PC-3 (cell line): ENCODE results near the gene RAB3IP. TPM values are rescaled to one million over a fixed set of nuclear protein-coding genes. Genes with fewer than 3 reads are reported as not detected.

ENCODE experiments used
- ATAC-seq: fragments of 200-7000 bp; cut with Tn5 transposase; 2 replicates; pipeline ENCODE4 v1.9.1; 2020; ENCODE audit warnings: mild to moderate bottlenecking, moderate library complexity
- BruUV-seq: library from RNA; stranded (reverse); fragments of 400-500 nt; replicated peaks from 2 replicates; lab custom pipeline; 2021; lab: Mats Ljungman, UMichigan
- CTCF ChIA-PET: fragments of 300-600 bp; sonication (Branson Sonifier 250); formaldehyde crosslinking; loops from one replicate; lab custom pipeline; 2022; ENCODE audit warnings: antibody characterized with exemption; lab: Charles Lee
- POLR2A ChIA-PET: fragments of 300-600 bp; sonication (Branson Sonifier 250); formaldehyde crosslinking; loops from one replicate; lab custom pipeline; 2022; ENCODE audit warnings: antibody characterized with exemption; ENCODE audit not compliant: unreplicated experiment; lab: Charles Lee
- DNase-seq: peaks from one replicate; pipeline ENCODE4 v3.0.0-alpha.2; 2015
- H2AFZ ChIP-seq: fragments of 300-600 bp; sonication (generic); 2 replicates; pipeline ENCODE4 v1.6.0; 2016; ENCODE audit warnings: antibody characterized with exemption, low read length
- H3F3A ChIP-seq: fragments of 300-600 bp; sonication (generic); one replicate; pipeline ENCODE4 v1.6.0; 2017; ENCODE audit warnings: antibody characterized with exemption, low read length, control low read depth, mild to moderate bottlenecking; ENCODE audit not compliant: unreplicated experiment
- H3K27ac ChIP-seq: fragments of 300-600 bp; sonication (generic); 2 replicates; pipeline ENCODE4 v1.5.1; 2016; ENCODE audit warnings: mild to moderate bottlenecking, low read length
- H3K27me3 ChIP-seq: fragments of 300-600 bp; sonication (generic); 2 replicates; pipeline ENCODE4 v1.6.1; 2016; ENCODE audit warnings: low read length, mixed read lengths
- H3K36me3 ChIP-seq: fragments of 300-600 bp; sonication (generic); 2 replicates; pipeline ENCODE4 v1.6.1; 2016; ENCODE audit warnings: low read depth, mixed run types, low read length, mixed read lengths
- H3K4me1 ChIP-seq: fragments of 300-600 bp; sonication (generic); 2 replicates; pipeline ENCODE4 v1.5.1; 2016; ENCODE audit warnings: low read length; ENCODE audit not compliant: insufficient read depth
- H3K4me2 ChIP-seq: fragments of 300-600 bp; sonication (generic); 2 replicates; pipeline ENCODE4 v1.6.0; 2016; ENCODE audit warnings: low read length
- H3K4me3 ChIP-seq: fragments of 300-600 bp; sonication (generic); 2 replicates; pipeline ENCODE4 v1.5.1; 2016; ENCODE audit warnings: mild to moderate bottlenecking, low read length, mixed read lengths
- H3K79me2 ChIP-seq: fragments of 300-600 bp; sonication (generic); 2 replicates; pipeline ENCODE4 v1.6.1; 2017; ENCODE audit warnings: low read length, mixed read lengths
- H3K9ac ChIP-seq: fragments of 300-600 bp; sonication (generic); 2 replicates; pipeline ENCODE4 v1.6.0; 2016; ENCODE audit warnings: mild to moderate bottlenecking, low read length
- H3K9me2 ChIP-seq: fragments of 300-600 bp; sonication (generic); replicated peaks from 2 replicates; pipeline ENCODE4 v1.6.1; 2016; ENCODE audit warnings: mixed run types, low read length, mixed read lengths
- H3K9me3 ChIP-seq: fragments of 300-600 bp; sonication (generic); 2 replicates; pipeline ENCODE4 v1.6.1; 2016; ENCODE audit warnings: low read length, mixed read lengths
- H4K20me1 ChIP-seq: fragments of 300-600 bp; sonication (generic); 2 replicates; pipeline ENCODE4 v1.6.1; 2016; ENCODE audit warnings: low read length, mixed read lengths
- EZH2 ChIP-seq: fragments of 300-600 bp; sonication (generic); IDR thresholded peaks from one replicate; pipeline ENCODE4 v1.6.1; 2017; ENCODE audit warnings: antibody characterized with exemption, mild to moderate bottlenecking, low read length; ENCODE audit not compliant: unreplicated experiment
- EZH2phosphoT487 ChIP-seq: fragments of 300-600 bp; sonication (generic); IDR thresholded peaks from 2 replicates; pipeline ENCODE4 v1.6.1; 2018; ENCODE audit warnings: mild to moderate bottlenecking, antibody characterized with exemption, low read length, borderline replicate concordance
- intact Hi-C: fragments of 100-400 bp; cut with micrococcal nuclease; formaldehyde crosslinking; loops from 2 replicates; pipeline ENCODE4 v1.9.0; 2023
- total RNA-seq: library from RNA; depleted of rRNA; stranded (reverse); fragments of >200 nt; gene quantifications from 2 replicates; pipeline ENCODE4 v1.2.3, GENCODE V29; 2014
- TF ChIP-seq, protein P1 (sequence below): fragments of 300-600 bp; sonication (generic); conservative IDR thresholded peaks from 2 replicates; pipeline ENCODE4 v1.5.1; 2017; ENCODE audit warnings: antibody characterized with exemption, low read depth, mild to moderate bottlenecking, low read length

The RAB3IP gene
- total RNA-seq, 1 experiment from 2014 or later, result 28.6 TPM

DNA sequence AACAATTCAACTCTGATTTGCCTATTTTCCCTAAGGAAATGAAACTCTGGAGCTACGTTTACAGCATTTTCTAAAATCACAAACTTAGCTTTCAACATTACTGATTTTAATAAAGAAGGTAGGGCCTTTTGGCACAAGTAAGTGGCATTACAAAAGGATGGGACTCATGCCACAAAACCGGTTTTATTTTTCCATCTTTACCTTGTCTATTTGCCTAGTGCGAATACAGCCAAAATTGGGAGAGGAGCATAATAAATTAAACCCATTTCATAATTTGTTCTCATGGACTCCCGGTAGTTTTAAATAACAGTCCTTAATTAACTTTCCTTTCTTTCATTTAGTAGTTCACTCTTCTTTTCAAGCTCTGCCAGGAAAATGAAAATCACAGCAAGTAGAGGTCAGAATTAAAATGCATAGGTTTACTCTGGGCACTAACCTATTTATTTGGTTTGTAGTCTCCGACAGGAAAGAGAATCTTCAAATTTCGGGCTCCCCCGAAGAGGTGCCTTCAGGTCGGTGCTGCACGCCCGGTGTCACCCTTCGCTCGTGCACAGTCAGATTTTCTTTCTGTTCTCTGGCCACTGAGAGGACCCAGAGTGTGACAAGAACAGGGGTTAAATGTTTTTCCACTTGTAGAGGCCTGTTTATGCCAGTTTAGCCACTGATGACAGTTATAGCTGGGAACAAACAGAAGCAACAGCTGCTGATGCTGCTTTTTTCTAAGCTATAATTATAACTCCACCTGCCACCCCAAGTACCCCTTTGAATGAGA lies 39.7 kb upstream of the RAB3IP start, which contains the start of gene BEST3:
Gene BEST3, minus strand, starts transcription at position 535 of the 772 bp plus-strand sequence. CDS start 1,505 bp downstream, outside the sequence.
- intact Hi-C loops, result no loop called here
- POLR2A ChIA-PET, result no interaction called here
- ATAC-seq (no peak), DNase-seq (peak; percentile 56)
- no peaks in the 10 kb centered on the region for H3F3A ChIP-seq
- H3K36me3 ChIP-seq, result no peaks in the 10 kb centered on the region
- H3K27me3 ChIP-seq, result no peaks in the 10 kb centered on the region
- no peak within 1 kb of the TSS for H3K27ac ChIP-seq
- H3K79me2 ChIP-seq, result no peaks in the 10 kb centered on the region
- H3K9ac ChIP-seq, result no peak within 1 kb of the TSS
- no peaks in the 10 kb centered on the region for H4K20me1 ChIP-seq
- H3K4me3 ChIP-seq, result peak within 1 kb of the TSS; percentile 23; the same call in 1 of the 2 replicates
- H3K4me1 ChIP-seq, result peaks cover 9% of the 10 kb centered on the region
- H2AFZ ChIP-seq, result peak within 1 kb of the TSS; percentile 66
- BruUV-seq, result no TSS peak
- TF ChIP-seq EZH2 (no peak), EZH2phosphoT487 (no peak)
- TF ChIP-seq, protein P1, sequence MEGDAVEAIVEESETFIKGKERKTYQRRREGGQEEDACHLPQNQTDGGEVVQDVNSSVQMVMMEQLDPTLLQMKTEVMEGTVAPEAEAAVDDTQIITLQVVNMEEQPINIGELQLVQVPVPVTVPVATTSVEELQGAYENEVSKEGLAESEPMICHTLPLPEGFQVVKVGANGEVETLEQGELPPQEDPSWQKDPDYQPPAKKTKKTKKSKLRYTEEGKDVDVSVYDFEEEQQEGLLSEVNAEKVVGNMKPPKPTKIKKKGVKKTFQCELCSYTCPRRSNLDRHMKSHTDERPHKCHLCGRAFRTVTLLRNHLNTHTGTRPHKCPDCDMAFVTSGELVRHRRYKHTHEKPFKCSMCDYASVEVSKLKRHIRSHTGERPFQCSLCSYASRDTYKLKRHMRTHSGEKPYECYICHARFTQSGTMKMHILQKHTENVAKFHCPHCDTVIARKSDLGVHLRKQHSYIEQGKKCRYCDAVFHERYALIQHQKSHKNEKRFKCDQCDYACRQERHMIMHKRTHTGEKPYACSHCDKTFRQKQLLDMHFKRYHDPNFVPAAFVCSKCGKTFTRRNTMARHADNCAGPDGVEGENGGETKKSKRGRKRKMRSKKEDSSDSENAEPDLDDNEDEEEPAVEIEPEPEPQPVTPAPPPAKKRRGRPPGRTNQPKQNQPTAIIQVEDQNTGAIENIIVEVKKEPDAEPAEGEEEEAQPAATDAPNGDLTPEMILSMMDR, result no peak
- no peaks in the 10 kb centered on the region for H3K9me3 ChIP-seq
- no peaks in the 10 kb centered on the region for H3K9me2 ChIP-seq
- peak within 1 kb of the TSS; percentile 57 for H3K4me2 ChIP-seq
- CTCF ChIA-PET, result no interaction called here

DNA sequence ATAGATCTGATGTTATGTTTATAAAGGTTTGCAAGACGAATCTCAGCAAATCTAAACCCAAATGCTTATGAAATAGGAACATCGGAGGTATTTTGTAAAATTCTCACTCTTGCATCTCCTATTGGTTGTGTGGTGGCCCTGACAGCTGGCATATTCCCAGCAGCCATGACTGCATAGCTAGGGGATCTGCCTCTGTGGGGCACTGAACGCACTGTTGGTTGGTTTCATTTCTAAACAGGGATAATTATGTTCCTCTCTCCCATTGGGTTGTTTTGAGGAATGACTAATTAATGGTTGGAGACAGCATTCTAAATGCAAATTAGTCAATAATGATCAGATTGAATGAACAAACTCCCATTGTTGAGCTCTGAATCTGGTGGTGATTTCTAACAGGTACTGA lies 36.8 kb upstream of the RAB3IP start:
- Histone ChIP-seq H2AFZ (no peak overlapping the region), H3K9me2 (no peaks in the 10 kb centered on the region), H3K4me3 (no peak overlapping the region)

More for the DNA sequence above, 36.8 kb upstream of the RAB3IP start:
- ATAC-seq (no peak), DNase-seq (no peak)
- Histone ChIP-seq H3K79me2 (no peaks in the 10 kb centered on the region), H4K20me1 (no peaks in the 10 kb centered on the region), H3K9me3 (no peaks in the 10 kb centered on the region), H3K36me3 (no peaks in the 10 kb centered on the region), H3K27ac (no peak overlapping the region), H3K4me1 (peaks cover 9% of the 10 kb centered on the region), H3K27me3 (no peaks in the 10 kb centered on the region), H3K9ac (no peak overlapping the region), H3K4me2 (no peak overlapping the region), H3F3A (no peaks in the 10 kb centered on the region)
- no TSS peak for BruUV-seq
- POLR2A ChIA-PET, result no interaction called here
- CTCF ChIA-PET, result no interaction called here
- intact Hi-C loops, result no loop called here
- TF ChIP-seq, protein P1, result no peak
- TF ChIP-seq EZH2 (no peak), EZH2phosphoT487 (no peak)
